Measurements from ENCODE around the gene EXOC3.
"Not testable (repeated sequence)": the region's sequence is repeated elsewhere in the genome, so short reads cannot be mapped to it uniquely, and the experiment has no call there.

DNA sequence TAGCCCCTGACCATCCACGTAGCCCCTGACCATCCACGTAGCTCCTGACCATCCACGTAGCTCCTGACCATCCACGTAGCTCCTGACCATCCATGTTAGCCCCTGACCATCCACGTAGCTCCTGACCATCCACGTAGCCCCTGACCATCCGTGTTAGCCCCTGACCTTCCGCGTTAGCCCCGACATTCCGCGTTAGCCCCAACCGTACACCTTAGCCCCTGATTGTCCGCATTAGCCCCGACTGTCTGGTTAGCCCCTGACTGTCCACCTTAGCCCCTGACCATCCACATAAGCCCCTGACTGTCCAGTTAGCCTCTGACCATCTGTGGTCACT is 44.9 kb upstream of the EXOC3 start:
- not testable (repeated sequence) for TF ChIP-seq BHLHE40 (IDR thresholded peaks at IDR 0.05; ENCODE audit: borderline replicate concordance); SP1 (IDR thresholded peaks at IDR 0.05); ARNT (IDR thresholded peaks at IDR 0.05)
